GM18861 (cell line): ENCODE data around the gene SLC25A45.

Experiments
- ATAC-seq: cut with Tn5 transposase; IDR thresholded peaks from one replicate; pipeline ENCODE4 v1.9.1; 2021; ENCODE audit not compliant: unreplicated experiment

Gene SLC25A45

DNA sequence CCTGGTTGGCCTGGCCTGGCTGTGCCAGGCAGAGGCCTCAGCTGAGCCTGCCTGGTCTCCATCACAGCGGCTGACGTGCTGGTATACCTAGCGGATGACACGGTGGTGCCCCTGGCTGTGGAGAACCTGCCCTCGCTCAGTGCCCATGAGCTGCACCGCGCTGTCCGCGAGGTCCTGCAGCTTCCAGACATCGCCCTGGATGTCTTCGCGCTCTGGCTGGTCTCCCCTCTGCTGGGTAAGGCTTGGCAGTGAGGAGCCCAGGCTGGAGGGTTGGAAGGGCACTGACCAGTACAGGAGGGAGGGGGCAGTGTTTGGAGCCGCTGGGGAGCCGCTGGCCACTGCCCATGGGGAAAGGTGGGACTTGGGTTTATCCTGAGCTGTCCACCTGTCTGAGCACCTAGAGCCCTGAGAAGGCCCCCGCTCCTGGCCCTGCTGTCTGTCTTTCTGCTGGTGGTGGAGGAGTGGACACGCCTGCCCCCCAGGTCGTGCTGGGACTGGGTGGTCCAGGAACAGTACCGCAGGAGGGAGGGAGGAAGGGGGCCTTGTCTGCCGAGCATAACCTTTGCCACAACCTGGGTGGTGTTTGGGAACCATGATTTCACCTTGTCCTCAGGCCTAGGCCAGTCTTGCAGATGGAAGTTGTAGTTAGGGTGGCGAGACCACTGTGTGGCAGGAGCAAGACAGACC, 7.0 kb upstream of the SLC25A45 start:
- ATAC-seq, result no peak

DNA sequence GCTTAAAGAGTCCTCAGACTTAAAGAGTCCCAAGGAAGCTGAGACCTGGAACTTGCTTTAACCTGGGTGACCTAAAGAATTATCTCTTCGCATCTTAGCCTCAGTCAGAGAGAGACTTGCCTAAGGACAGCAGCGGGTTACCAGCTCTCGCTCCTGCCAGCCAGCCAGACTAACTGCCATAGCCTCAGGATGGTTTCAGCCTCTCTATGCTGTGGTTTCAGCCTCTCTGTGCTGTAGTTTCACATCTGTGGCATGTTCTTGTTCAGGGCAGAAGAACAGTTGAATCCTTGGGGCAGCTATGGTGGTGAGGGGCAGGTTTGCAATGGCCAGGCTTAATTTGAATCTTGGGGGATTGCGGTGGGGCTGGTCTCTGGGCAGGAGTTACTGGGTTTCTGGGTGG, 6.3 kb upstream of the SLC25A45 start:
- no peak for ATAC-seq

DNA sequence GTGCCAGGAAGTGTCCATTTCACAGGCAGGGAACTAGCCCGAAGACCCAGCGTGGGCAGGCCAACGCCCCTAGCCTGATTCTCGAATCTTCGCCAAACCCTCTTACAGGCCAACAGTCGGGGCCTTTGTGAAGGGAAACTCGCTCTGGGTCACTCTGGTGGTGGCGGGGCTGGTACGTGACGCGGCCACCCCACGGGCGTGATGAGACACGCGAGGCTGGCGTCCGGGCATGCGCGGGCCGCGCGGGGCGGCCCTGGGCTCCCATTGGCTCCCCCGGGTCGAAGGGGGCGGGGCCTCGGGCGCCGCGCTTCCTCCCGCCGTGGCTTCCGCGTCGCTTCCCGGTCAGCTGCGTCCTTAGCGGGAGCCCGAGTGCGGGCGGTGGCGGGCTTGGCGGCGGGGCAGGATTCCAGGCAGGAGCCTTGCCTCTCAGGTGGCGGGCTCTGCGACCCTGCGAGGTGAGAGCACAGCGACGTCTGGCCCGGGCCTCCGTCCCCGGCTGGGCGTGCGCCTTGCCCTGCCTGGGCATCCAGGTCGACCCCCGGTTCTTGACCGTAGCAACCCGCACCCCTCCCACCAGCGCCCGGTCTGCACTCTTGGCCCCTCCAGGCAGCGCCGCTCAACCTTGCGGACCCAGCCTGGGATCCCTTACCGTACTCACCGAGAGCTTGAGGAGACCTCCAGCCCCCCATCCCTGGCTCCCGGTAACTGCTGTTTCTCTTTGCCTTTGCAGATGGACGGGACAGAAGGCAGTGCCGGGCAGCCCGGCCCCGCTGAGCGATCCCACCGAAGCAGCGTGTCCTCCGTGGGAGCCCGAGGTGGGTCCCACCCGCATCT, 4.1 kb upstream of the SLC25A45 start, which contains the start of gene FRMD8:
Gene FRMD8, plus strand, starts transcription at position 331 of the 834 bp plus-strand sequence. Its CDS starts 400 bp downstream, at position 731.
- ATAC-seq, result peak; percentile 22

DNA sequence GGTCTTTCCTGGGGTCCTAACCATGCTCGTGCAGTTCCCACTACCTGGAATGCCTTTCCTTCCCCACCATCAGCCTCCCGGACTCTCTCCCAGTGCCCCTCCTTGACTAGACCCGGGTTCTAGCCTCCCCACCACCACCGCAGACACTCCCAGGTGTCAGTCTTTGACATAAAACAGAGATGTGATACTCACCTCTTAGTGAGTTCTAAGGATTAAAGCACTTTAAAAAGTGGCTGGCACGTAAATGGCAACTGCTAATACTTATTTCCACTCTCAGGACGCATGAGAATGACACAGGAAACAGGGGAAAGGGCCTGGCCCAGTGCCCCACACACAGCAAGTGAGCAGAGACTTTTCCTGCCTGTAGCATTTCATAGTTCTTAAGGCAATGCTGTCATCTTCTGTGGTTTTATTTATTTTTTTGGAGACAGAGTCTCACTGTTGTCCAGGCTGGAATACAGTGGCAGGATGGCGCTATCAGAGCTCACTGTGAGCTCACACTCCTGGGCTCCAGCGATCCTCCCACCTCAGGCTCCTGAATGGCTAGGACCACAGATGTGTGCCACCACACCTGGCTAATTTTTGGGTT, 1.9 kb upstream of the SLC25A45 start:
- ATAC-seq, result no peak

DNA sequence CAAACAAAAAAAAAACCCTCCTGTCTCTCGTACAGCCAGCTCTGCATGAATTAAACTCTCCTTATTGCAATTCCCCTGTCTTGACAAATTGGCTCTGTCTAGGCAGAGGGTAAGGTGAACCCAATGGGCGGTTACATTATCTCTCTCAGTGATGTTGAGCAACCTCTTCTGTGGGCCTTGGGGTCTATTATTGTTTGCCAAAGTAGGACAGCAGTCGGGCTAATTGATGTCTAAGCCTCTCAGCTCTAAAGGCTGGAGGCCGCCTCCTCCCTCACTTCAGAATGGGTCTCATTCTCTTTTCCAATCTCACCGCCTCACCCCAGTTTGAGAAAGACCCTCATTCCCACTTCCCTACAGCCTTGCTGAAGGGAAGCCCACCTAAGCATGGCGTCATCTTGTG, 1.3 kb upstream of the SLC25A45 start:
- ATAC-seq, result no peak

DNA sequence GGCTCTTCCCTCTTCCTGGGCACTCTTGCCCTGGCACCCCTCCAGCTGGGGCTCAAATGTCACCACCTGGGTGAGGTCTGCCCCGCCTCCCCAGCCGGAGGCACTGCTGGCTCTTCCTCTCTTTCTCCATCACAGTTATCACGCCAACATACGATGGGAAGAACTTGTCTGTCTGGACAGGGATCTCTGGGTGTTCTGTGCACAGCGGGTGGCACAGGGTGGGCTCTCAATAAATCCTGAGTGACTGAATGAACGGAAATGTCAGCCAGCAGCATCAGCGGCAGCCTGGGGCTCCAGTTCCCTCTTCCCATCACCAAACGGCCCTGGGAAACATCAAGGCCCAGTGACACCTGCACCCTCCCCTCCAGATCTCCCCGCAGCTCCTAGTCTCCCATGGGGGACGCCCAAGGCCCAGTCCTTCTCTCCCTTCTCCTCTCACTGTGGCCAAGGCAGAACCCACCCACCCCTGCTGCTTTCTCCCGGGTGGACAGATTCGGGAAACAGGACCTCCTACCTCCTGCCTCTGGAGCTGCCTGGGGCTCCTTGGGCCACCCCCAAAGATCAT, 440 bp upstream of the SLC25A45 start:
- no peak for ATAC-seq

DNA sequence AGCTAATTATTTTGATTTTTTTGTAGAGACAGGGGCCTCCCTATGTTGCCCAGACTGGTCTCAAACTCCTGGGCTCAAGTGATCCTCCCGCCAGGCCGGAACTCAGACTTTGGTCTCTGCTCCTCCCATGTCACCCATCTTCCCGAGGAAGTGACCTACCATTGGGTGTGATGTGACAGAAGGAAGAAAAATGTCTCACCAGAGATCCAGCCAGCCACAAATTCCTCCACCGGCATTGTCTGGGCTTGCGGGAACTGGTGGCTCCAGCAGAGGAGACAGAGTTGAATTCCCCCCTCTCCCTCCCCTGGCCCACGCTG, 772 bp downstream of the SLC25A45 start:
- no peak for ATAC-seq

DNA sequence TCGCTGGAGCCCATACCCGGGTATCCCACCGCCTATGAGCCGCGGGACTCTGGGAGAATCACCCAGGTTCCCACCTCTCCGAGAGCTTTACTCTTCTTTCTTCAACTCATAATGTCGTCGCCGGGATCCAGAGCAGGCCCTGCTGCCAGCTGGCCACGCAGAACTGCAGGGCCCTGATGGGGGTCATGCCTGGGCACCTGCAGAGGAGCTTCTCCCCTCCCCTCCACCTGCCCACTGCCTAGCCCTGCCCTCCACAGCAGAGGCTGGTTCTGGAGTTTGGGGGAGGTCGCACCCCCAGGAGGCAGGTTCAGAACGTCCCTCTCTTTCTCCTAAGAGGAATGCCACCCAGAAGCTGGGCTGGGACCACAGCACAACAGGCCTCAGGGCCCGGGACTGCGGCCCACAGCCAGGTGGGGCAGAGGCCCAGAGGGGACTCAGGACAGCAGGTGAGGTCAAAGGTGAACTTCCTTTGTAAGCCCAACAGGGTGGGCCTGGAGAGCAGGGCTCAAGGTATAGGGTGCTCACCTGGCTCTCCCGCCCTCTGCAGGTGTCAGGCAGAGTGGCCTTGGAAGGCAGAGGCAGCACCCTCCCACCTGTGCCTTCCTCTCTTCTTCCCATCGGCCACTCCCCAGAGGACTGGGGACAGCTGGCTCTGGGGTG, 1.9 kb downstream of the SLC25A45 start:
- no peak for ATAC-seq

DNA sequence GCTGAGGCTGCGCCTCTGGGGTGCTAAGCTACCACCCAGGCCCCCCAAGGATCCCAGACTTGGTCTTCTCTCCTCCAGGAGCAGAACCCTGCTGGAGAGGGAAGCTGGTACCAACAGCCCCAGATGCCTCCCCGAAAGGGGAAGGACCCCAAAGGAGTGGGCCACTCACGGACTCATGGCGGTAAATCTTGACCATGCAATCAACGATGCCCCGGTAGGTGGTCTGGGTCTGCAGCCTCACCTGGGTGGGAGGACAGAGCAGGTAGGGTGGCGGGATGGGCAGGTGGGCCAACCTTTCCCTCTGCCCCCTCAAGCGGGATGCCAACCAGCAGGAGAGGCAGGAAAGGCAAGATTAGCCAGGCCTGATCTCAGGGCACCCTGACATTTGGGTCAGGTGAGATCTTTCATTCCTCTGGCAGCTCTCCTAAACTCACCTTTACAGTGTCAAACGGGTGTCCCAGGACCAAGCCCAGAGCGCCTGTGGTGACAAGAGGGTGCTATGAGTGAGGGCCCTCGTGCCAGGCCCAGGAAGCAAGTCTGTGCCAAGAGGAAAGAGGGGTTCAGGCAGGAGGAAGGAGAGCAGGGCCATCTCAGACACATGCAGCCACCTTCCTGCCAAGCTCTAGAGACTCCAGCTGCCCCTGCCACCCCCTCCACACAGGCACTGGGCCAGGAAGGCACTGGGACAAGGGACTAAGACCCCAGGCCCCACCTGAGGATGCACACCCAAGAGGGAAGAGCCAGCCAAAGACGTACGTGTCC, 2.6 kb downstream of the SLC25A45 start:
- ATAC-seq, result no peak

DNA sequence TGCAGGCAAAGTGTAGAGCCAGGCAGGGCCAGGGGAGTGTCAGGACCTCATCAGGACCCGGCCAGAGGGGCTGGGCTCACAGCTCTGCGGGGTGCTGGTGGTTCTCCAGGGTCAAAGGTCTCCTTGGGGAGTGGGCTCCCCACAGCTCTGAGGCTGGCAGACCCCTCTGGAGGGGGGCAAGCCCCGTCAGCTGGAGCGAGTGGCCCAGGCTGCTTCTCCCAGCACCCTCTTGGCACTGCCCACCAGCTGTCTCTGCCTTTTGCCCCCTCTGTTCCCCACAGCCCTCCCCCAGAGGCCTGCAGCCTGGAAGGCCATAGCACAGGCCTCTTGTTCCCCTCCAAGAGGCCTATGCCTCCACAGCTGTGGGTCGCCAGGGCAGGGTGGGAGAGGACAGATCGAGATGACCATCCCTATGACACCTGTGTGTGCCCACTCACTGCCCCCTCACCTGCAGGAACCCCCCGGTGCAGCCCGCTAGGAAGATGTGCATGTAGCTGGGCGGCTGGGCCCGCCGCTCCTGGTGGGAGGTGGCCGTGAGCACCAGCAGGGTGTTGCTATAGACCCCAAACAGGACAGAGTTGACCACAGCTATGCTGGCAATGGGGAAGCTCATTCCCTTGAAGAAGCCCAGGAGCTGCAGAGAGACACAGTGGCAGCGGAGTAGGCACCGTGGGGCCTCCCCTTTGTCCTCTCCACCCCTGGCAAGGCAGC, 3.4 kb downstream of the SLC25A45 start:
- ATAC-seq, result no peak

DNA sequence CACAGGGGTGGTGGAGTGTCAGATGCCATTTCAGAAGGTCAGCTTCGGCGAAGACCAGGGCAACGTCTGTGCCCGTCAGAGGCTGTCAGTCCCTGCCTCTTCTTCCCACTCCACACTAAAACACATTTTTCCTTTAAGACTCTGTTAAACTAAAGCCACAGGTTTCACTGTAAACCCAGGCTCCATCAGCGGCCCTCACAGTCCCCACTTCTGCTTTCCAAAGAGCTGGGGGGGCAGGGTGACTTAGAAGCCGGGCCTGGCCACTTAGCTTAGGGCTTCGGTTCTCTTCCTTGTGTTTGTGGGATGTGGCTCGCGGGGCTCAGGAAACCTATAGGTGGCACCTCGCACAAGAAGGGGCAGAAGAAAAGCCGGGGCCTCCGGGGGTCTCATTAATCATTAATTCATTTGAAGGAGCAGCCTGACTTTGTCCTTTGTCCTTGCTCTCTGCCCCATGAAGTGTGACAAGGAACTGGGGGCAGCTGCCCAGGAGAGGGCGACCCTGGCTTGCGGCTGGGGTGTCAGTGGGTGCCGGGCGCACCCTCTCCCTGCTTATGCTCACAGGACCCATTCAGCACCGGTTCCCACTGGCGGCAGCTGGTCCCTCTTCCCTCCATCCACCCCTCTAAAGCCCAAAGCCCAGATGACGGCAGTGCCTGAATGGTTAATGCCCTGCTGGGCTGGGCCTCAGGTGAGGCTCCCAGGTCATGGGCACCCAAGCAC, 4.1 kb downstream of the SLC25A45 start:
- no peak for ATAC-seq

DNA sequence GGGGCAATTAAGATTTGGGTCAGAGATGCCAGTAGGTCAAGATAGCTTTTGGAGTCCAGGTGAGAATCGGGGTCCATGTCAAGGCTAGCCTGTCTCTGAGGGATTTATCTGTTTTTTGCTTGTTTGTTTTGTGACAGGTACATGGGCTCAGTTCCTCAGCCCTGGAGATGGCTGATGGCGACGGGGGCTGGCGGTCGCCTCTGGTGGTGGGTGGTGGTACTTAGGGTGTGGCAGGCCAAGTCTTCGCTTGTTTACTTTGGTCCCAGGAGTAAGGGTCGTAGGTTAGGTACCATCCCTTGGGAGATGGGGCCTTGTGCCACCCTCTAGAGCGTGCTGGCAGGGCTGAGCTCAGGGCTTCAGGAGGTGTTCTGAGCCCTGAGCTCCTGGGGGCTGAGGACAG, 4.7 kb downstream of the SLC25A45 start:
- no peak for ATAC-seq

DNA sequence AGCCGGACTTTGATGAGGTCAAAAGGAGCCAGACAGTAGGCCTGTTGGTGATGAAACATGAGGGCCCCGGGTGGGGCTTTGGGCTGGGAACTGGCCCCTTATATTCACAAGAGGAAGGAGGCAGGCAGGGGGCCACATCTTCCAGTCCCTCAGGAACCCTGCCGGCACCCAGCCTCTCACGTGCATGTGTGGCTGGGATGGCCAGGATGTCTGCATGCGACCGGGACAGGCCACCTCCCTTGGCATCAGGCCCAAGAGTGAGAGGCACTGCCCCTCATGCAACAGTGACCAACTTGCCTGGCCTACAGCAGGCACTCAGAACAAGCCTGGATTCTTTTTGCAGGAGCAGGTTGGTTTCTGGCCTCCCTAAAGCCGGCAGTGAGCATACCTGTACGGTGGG, 5.4 kb downstream of the SLC25A45 start:
- ATAC-seq, result no peak

DNA sequence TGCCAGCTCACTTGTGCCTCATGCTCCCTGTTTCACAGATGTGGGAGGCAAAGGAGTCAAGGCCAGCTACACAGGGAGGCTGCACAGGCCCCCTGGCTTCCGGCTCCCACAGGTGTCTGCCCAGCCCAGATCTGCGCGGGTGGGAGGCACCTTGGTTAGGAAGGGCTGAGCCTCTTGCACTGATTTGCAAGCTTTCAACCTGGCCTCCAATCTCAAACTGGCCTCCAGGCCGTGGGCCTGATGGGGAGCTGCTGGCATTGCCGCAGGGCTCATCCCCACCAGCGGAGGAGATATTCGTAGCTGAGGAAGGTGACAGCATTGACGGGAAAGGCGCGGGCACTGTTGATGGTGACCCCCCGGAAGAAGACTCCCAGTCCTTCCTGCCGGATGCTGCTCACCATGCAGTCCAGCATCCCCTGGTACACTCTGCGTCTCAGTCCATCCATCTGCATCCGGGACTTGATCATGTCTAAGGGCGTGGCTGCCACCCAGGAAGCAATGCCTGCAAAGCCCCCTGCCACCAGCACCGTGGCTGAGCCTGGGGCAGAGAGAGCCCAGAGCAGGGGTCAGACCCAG, 6.2 kb downstream of the SLC25A45 start:
- no peak for ATAC-seq

DNA sequence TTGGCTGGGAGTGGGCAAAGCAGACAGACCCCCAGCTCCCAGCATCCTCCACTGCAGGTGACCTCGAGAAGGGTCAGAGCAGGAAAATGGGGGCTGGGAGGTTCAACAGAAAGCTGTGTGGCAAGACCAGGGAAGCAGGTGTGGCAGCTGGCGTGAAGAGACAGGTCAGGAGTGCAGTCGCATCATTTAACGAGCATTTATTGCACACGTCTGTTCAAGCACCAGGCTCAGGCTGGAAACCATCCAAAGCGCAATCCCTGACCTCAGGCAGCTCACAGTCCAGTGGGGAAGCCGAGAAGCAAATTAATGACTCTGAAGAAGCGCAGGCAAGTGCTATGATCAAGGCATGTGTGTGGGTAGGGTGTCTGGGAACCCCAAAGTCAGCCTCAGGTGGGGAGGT, 7.4 kb downstream of the SLC25A45 start:
- no peak for ATAC-seq

DNA sequence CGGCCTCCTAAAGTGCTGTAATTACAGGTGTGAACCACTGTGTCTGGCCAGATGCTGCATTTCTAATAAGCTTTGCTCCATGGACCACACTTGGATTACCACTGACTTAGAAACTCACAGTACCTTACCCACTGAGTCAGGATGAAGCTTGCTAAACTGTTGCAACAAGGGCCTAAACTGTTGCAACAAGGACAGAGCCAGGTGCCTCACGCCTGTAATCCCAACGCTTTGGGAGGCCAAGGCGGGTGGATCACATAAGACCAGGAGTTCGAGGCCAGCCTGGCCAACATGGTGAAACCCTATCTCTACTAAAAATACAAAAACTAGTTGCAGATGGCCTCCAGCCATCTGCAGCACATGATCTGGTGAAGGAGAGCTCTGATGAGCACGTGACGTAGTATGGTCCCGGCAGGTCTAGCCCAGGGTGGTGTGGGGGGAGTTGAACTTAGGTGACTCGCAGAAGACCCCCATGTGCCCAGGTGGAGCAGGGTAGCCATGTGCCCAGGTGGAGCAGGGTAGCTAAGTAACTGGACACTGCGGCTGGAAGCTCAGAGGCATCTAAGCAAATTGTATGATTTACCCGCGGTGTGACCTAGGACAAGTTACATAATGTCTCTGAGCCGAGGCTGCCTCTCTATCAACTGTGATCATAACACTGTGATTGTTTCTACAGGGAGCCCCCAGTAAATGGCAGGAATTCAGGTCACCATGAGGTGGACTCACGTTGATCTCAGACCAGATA, 8.4 kb downstream of the SLC25A45 start:
- ATAC-seq, result no peak

DNA sequence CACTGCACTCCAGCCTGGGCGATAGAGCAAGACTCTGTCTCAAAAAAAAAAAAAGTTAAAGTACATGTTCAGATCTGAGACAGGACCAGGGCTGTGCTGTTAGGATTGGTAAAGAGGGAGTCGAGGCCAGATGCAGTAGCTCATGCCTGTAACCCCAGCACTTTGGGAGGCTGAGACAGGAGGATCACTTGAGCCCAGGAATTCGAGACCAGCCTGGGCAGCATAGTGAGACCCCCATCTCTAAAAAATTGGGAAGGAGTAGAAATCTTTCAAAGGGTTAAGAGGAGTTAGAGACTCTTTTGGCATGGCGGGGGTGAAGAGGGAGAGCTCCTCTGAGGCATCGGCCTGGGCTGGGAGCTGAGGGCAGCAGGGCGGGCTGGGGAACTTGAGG, 11.8 kb downstream of the SLC25A45 start:
- no peak for ATAC-seq

DNA sequence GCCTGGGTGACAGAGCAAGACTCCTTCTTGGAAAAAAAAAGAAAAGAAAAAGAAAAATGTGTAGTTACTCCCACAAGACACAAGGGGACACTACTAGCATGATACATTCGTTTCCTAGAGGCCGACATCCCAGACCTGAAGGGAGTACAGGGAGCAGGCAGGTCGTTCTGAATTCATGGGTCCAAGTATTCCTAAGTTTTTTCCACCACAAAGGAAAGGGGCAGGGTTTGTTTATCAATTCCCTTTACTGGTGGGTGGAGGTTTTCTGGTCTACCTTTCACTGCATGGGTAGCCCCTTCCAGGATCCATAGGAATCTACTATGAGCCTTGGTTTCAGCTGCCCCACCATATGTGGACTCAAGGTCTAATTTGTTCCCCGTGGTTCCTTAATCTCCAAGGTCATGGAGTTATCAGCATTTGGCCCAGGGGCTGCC, 16.1 kb downstream of the SLC25A45 start:
- ATAC-seq, result no peak
